Esophagus (tissue), 2 donors: ENCODE measurements around the gene RPH3AL. TPM values are rescaled to one million over a fixed set of nuclear protein-coding genes. Genes with fewer than 3 reads are reported as not detected.

ENCODE experiments used
- H3K27ac ChIP-seq, 2 donors: one replicate each; pipeline ENCODE4 v1.5.1; 2013; ENCODE audit warnings: low read depth in 2 of 2, mild to moderate bottlenecking in 2 of 2, inconsistent platforms in 1 of 2, low read length in 1 of 2, moderate library complexity in 1 of 2
- H3K27me3 ChIP-seq, 2 donors: one replicate each; pipeline ENCODE4 v1.6.1; 2013; ENCODE audit warnings: low read length in 2 of 2, control low read depth in 1 of 2, mild to moderate bottlenecking in 1 of 2; ENCODE audit not compliant: insufficient read depth in 2 of 2, control insufficient read depth in 1 of 2
- H3K36me3 ChIP-seq, 2 donors: one replicate each; pipeline ENCODE4 v1.6.1; 2013; ENCODE audit warnings: low read length in 1 of 2; ENCODE audit not compliant: control insufficient read depth in 2 of 2, insufficient read depth in 2 of 2
- H3K4me1 ChIP-seq, 2 donors: one replicate each; pipeline ENCODE4 v1.6.1; 2013; ENCODE audit warnings: low read length in 1 of 2; ENCODE audit not compliant: control insufficient read depth in 2 of 2, insufficient read depth in 2 of 2
- H3K4me3 ChIP-seq, 2 donors: one replicate each; pipeline ENCODE4 v1.5.1; 2013; ENCODE audit warnings: low read length in 2 of 2, mild to moderate bottlenecking in 2 of 2, low read depth in 1 of 2, moderate library complexity in 1 of 2
- H3K9me3 ChIP-seq, 2 donors: one replicate each; pipeline ENCODE4 v1.6.1; 2013; ENCODE audit warnings: mild to moderate bottlenecking in 2 of 2, low read depth in 1 of 2, low read length in 1 of 2, moderate library complexity in 1 of 2; ENCODE audit not compliant: control insufficient read depth in 2 of 2, insufficient read depth in 1 of 2
- WGBS, 2 donors: extraction: QIAGEN DNeasy Blood & Tissue Kit; methylation state at CpG; one replicate each; pipeline ENCODE4 v1.1.7; 2013; 5-methylcytosine and 5-hydroxymethylcytosine counted together
- polyA plus RNA-seq, 2 donors: library from polyadenylated mRNA; stranded (reverse); fragments of 200-250 nt; gene quantifications; one replicate each; pipeline ENCODE4 v1.2.3, GENCODE V29; 2013
- donor health status: healthy with polysubstance abuse.
- donor health status: Bipolar disorder and iron deficiency.

The RPH3AL gene
- polyA plus RNA-seq, 2 donors: 3.2 to 6.1 TPM

GRCh38 chr17:347309-347899, 5.2 kb downstream of the RPH3AL start:
- H3K27ac ChIP-seq: no peak overlapping the region
- H3K4me3 ChIP-seq: no peak overlapping the region
- H3K27me3 ChIP-seq: no peaks in the 10 kb centered on the region
- H3K4me1 ChIP-seq: peaks cover 0 to 37% of the 10 kb centered on the region in 2 donors
- WGBS, 2 donors: 48 to 61% methylated on average over 5 of the region's 5 CpGs
- H3K36me3 ChIP-seq: no peaks in the 10 kb centered on the region
- H3K9me3 ChIP-seq: no peaks in the 10 kb centered on the region

GRCh38 chr17:345992-346785, 6.4 kb downstream of the RPH3AL start:
- no peaks in the 10 kb centered on the region for H3K9me3 ChIP-seq
- WGBS, 2 donors: 73 to 82% methylated on average over 12 of the region's 12 CpGs
- H3K27ac ChIP-seq: no peak overlapping the region
- H3K4me1 ChIP-seq: peaks cover 0 to 29% of the 10 kb centered on the region in 2 donors
- no peaks in the 10 kb centered on the region for H3K36me3 ChIP-seq
- H3K4me3 ChIP-seq: no peak overlapping the region
- H3K27me3 ChIP-seq: no peaks in the 10 kb centered on the region

GRCh38 chr17:345261-345660, 7.3 kb downstream of the RPH3AL start:
- Histone ChIP-seq H3K4me1 (peaks cover 0 to 20% of the 10 kb centered on the region in 2 donors), H3K27ac (no peak overlapping the region), H3K27me3 (no peaks in the 10 kb centered on the region), H3K9me3 (no peaks in the 10 kb centered on the region), H3K36me3 (no peaks in the 10 kb centered on the region), H3K4me3 (no peak overlapping the region)
- 72 to 81% methylated on average over 5 of the region's 5 CpGs for WGBS, 2 donors

- WGBS, 2 donors: 97 to 98% methylated on average over 5 of the region's 5 CpGs
- Histone ChIP-seq H3K36me3 (no peaks in the 10 kb centered on the region), H3K27me3 (no peaks in the 10 kb centered on the region), H3K27ac (no peak overlapping the region), H3K9me3 (no peaks in the 10 kb centered on the region), H3K4me3 (no peak overlapping the region), H3K4me1 (peaks cover 0 to 19% of the 10 kb centered on the region in 2 donors)
Observed at GRCh38 chr17:343875-344752, 8.5 kb downstream of the RPH3AL start.

- no peaks in the 10 kb centered on the region for H3K36me3 ChIP-seq
- 62 to 68% methylated on average over 7 of the region's 7 CpGs for WGBS, 2 donors
- H3K27ac ChIP-seq: no peak overlapping the region
- no peak overlapping the region for H3K4me3 ChIP-seq
- H3K27me3 ChIP-seq: no peaks in the 10 kb centered on the region
- H3K9me3 ChIP-seq: no peaks in the 10 kb centered on the region
- peaks cover 0 to 13% of the 10 kb centered on the region in 2 donors for H3K4me1 ChIP-seq
Observed at GRCh38 chr17:343211-343610, 9.4 kb downstream of the RPH3AL start.

GRCh38 chr17:340074-340473, 12.5 kb downstream of the RPH3AL start:
- H3K36me3 ChIP-seq: no peaks in the 10 kb centered on the region
- no peak overlapping the region for H3K27ac ChIP-seq
- peaks cover 0 to 19% of the 10 kb centered on the region in 2 donors for H3K4me1 ChIP-seq
- WGBS, 2 donors: 82 to 87% methylated on average over 4 of the region's 4 CpGs
- no peak overlapping the region for H3K4me3 ChIP-seq
- H3K9me3 ChIP-seq: no peaks in the 10 kb centered on the region
- H3K27me3 ChIP-seq: no peaks in the 10 kb centered on the region

GRCh38 chr17:339193-340061, 13.2 kb downstream of the RPH3AL start:
- no peak overlapping the region for H3K27ac ChIP-seq
- H3K36me3 ChIP-seq: no peaks in the 10 kb centered on the region
- H3K27me3 ChIP-seq: no peaks in the 10 kb centered on the region
- no peak overlapping the region for H3K4me3 ChIP-seq
- no peaks in the 10 kb centered on the region for H3K9me3 ChIP-seq
- H3K4me1 ChIP-seq: peaks cover 0 to 19% of the 10 kb centered on the region in 2 donors
- 66% methylated on average over 23 of the region's 23 CpGs for WGBS, 2 donors

- Histone ChIP-seq H3K9me3 (no peaks in the 10 kb centered on the region), H3K36me3 (no peaks in the 10 kb centered on the region), H3K4me1 (peaks cover 0 to 22% of the 10 kb centered on the region in 2 donors), H3K27ac (no peak overlapping the region), H3K4me3 (no peak overlapping the region), H3K27me3 (no peaks in the 10 kb centered on the region)
- 55 to 57% methylated on average over 19 of the region's 19 CpGs for WGBS, 2 donors
Observed at GRCh38 chr17:338442-339192, 14.0 kb downstream of the RPH3AL start.
